Fibroblast of lung (primary cell): ENCODE data around the gene POFUT2. TPM values are rescaled to one million over a fixed set of nuclear protein-coding genes. Genes with fewer than 3 reads are reported as not detected.

Experiments
- DNase-seq, 2 donors: peaks; one replicate each; pipeline versions ENCODE4 v3.0.0 to v3.0.0-alpha.2; 2010; ENCODE audit warnings: low read depth in 2 of 2
- H2AFZ ChIP-seq: 2 replicates; pipeline ENCODE4 v1.5.1; 2012; ENCODE audit warnings: low read length, control low read depth, inconsistent platforms
- H3K27ac ChIP-seq: 2 replicates; pipeline ENCODE4 v1.5.1; 2011; ENCODE audit warnings: low read length, control low read depth; ENCODE audit not compliant: insufficient read depth
- H3K27me3 ChIP-seq: 2 replicates; pipeline ENCODE4 v1.5.1; 2011; ENCODE audit warnings: mild to moderate bottlenecking, low read length; ENCODE audit not compliant: control insufficient read depth, insufficient read depth
- H3K36me3 ChIP-seq: 2 replicates; pipeline ENCODE4 v1.5.1; 2011; ENCODE audit warnings: low read length; ENCODE audit not compliant: control insufficient read depth, insufficient read depth
- H3K4me1 ChIP-seq: 2 replicates; pipeline ENCODE4 v1.5.1; 2011; ENCODE audit warnings: low read length; ENCODE audit not compliant: control insufficient read depth, insufficient read depth; ENCODE audit errors: extremely low read depth
- H3K4me2 ChIP-seq: 2 replicates; pipeline ENCODE4 v1.5.1; 2011; ENCODE audit warnings: low read length, control low read depth; ENCODE audit not compliant: insufficient read depth; ENCODE audit errors: extremely low read depth
- H3K4me3 ChIP-seq, 4 experiments: fragments of 200-600 bp in 1 of 4; sonication (generic) in 1 of 4; replicated peaks in 1 of 4; 2 replicates each; pipeline ENCODE4 v1.5.1; 2011 to 2016; ENCODE audit warnings: low read length in 4 of 4, low read depth in 3 of 4, mild to moderate bottlenecking in 3 of 4, control low read depth in 2 of 4, inconsistent platforms in 1 of 4, mixed read lengths in 1 of 4; ENCODE audit not compliant: insufficient read depth in 1 of 4; ENCODE audit errors: control extremely low read depth in 1 of 4
- H3K79me2 ChIP-seq: 2 replicates; pipeline ENCODE4 v1.5.1; 2012; ENCODE audit warnings: mild to moderate bottlenecking, low read length, inconsistent platforms; ENCODE audit not compliant: control insufficient read depth, insufficient read depth
- H3K9ac ChIP-seq: 2 replicates; pipeline ENCODE4 v1.5.1; 2011; ENCODE audit warnings: mild to moderate bottlenecking, low read length, control low read depth; ENCODE audit not compliant: insufficient read depth
- H3K9me3 ChIP-seq: 2 replicates; pipeline ENCODE4 v1.5.1; 2012; ENCODE audit warnings: low read depth, low read length; ENCODE audit not compliant: control insufficient read depth, insufficient read depth
- H4K20me1 ChIP-seq: 2 replicates; pipeline ENCODE4 v1.5.1; 2011; ENCODE audit warnings: low read length; ENCODE audit not compliant: control insufficient read depth, insufficient read depth; ENCODE audit errors: extremely low read depth
- CTCF ChIP-seq, 2 donors: IDR thresholded peaks in 1 of 2; conservative IDR thresholded peaks in 1 of 2; 1 replicate in 1 of 2; 2 replicates in 1 of 2; pipeline ENCODE4 v1.5.1; 2011 to 2012; ENCODE audit warnings: low read length in 2 of 2, control low read depth in 1 of 2, inconsistent platforms in 1 of 2, low read depth in 1 of 2, mild to moderate bottlenecking in 1 of 2
- EZH2 ChIP-seq: IDR thresholded peaks from 2 replicates; pipeline ENCODE4 v1.5.1; 2012; ENCODE audit warnings: low read length, control low read depth, mild to moderate bottlenecking; ENCODE audit errors: missing control alignments
- polyA plus RNA-seq, 2 donors: library from polyadenylated mRNA; depleted of rRNA in 1 of 2; stranded (reverse) in 1 of 2; unstranded in 1 of 2; fragments of >200 nt; gene quantifications; 2 replicates each; pipeline ENCODE4 v1.2.1, GENCODE V29; 2011 to 2012; ENCODE audit warnings: missing spikeins in 1 of 2
- total RNA-seq: library from RNA; depleted of rRNA; stranded (reverse); fragments of >200 nt; gene quantifications from 2 replicates; pipeline ENCODE4 v1.2.1, GENCODE V29; 2014

The POFUT2 gene
- total and polyA plus RNA-seq, 2 donors (not counting 1 experiment from before 2014, with no cell fraction given), result 56.0 to 60.3 TPM

GRCh38 chr21:45326169-45326851, 38.6 kb upstream of the POFUT2 start:
- no peak overlapping the region for H3K27ac ChIP-seq
- H3K4me2 ChIP-seq, result no peak overlapping the region
- no peaks in the 10 kb centered on the region for H3K36me3 ChIP-seq
- peak in 1 of 2 donors; percentile 63 for DNase-seq
- TF ChIP-seq EZH2, result no peak
- TF ChIP-seq CTCF (conservative IDR thresholded peaks at IDR 0.05 in 1 of 2, IDR thresholded peaks at IDR 0.05 in 1 of 2; ENCODE audit: low read depth in 1 of 2, low read length in 2 of 2), result no peak
- H3K79me2 ChIP-seq, result no peaks in the 10 kb centered on the region
- no peaks in the 10 kb centered on the region for H4K20me1 ChIP-seq
- H2AFZ ChIP-seq, result no peak overlapping the region
- H3K4me1 ChIP-seq, result peaks cover 20% of the 10 kb centered on the region
- H3K9me3 ChIP-seq, result no peaks in the 10 kb centered on the region
- no peak overlapping the region for H3K4me3 ChIP-seq
- no peaks in the 10 kb centered on the region for H3K27me3 ChIP-seq
- no peak overlapping the region for H3K9ac ChIP-seq

GRCh38 chr21:45325206-45326168, 37.8 kb upstream of the POFUT2 start:
- no peak overlapping the region for H2AFZ ChIP-seq
- no peaks in the 10 kb centered on the region for H3K27me3 ChIP-seq
- H4K20me1 ChIP-seq, result no peaks in the 10 kb centered on the region
- H3K36me3 ChIP-seq, result no peaks in the 10 kb centered on the region
- peaks cover 18% of the 10 kb centered on the region for H3K4me1 ChIP-seq
- no peaks in the 10 kb centered on the region for H3K9me3 ChIP-seq
- no peak overlapping the region for H3K4me2 ChIP-seq
- no peak overlapping the region for H3K27ac ChIP-seq
- TF ChIP-seq CTCF (conservative IDR thresholded peaks at IDR 0.05 in 1 of 2, IDR thresholded peaks at IDR 0.05 in 1 of 2; ENCODE audit: low read depth in 1 of 2, low read length in 2 of 2) (no peak), EZH2 (no peak)
- H3K79me2 ChIP-seq, result no peaks in the 10 kb centered on the region
- DNase-seq, result no peak
- no peak overlapping the region for H3K4me3 ChIP-seq
- H3K9ac ChIP-seq, result no peak overlapping the region

- no peak overlapping the region for H3K27ac ChIP-seq
- no peak for TF ChIP-seq CTCF (conservative IDR thresholded peaks at IDR 0.05 in 1 of 2, IDR thresholded peaks at IDR 0.05 in 1 of 2; ENCODE audit: low read depth in 1 of 2, low read length in 2 of 2)
- no peak for TF ChIP-seq EZH2
- H3K27me3 ChIP-seq, result no peaks in the 10 kb centered on the region
- H3K36me3 ChIP-seq, result no peaks in the 10 kb centered on the region
- H3K4me3 ChIP-seq, result no peak overlapping the region
- H3K9me3 ChIP-seq, result no peaks in the 10 kb centered on the region
- H4K20me1 ChIP-seq, result no peaks in the 10 kb centered on the region
- no peak overlapping the region for H2AFZ ChIP-seq
- DNase-seq, result no peak
- no peak overlapping the region for H3K9ac ChIP-seq
- peaks cover 19% of the 10 kb centered on the region for H3K4me1 ChIP-seq
- no peak overlapping the region for H3K4me2 ChIP-seq
- H3K79me2 ChIP-seq, result no peaks in the 10 kb centered on the region
These were observed 37.0 kb upstream of the POFUT2 start for GRCh38 chr21:45324489-45325205.
